ENCODE results near the gene PKHD1.

The PKHD1 gene

DNA sequence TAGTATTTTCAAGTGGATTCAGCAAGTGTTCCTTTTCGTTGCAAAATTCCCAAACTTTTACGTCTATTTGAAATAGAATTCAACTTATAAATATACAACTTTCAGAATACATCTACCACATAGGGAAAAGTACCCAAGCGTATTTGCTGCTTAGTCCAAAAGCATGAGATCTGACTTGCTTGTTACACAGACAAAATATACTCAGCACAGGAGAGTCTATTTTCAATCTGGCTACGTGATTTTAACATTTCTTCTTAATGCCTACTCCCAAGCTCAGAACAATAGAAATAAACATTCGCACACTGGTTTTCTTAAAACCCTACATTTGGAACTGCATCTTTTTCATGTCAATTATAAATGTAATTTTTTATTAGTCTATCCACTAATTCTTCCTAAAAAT is 672 bp downstream of the PKHD1 start:
- H3K4me3 ChIP-seq (ENCODE audit: low read depth, low read length), result no peak overlapping the region
- TF ChIP-seq, protein P1, sequence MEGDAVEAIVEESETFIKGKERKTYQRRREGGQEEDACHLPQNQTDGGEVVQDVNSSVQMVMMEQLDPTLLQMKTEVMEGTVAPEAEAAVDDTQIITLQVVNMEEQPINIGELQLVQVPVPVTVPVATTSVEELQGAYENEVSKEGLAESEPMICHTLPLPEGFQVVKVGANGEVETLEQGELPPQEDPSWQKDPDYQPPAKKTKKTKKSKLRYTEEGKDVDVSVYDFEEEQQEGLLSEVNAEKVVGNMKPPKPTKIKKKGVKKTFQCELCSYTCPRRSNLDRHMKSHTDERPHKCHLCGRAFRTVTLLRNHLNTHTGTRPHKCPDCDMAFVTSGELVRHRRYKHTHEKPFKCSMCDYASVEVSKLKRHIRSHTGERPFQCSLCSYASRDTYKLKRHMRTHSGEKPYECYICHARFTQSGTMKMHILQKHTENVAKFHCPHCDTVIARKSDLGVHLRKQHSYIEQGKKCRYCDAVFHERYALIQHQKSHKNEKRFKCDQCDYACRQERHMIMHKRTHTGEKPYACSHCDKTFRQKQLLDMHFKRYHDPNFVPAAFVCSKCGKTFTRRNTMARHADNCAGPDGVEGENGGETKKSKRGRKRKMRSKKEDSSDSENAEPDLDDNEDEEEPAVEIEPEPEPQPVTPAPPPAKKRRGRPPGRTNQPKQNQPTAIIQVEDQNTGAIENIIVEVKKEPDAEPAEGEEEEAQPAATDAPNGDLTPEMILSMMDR (IDR thresholded peaks at IDR 0.05; ENCODE audit: low read depth, low read length), result no peak
- TF ChIP-seq POLR2A (IDR thresholded peaks at IDR 0.05; ENCODE audit: extremely low read depth, insufficient read length) (no peak), MYC (IDR thresholded peaks at IDR 0.05; ENCODE audit: low read depth, low read length) (no peak)
- TF ChIP-seq, protein P2, sequence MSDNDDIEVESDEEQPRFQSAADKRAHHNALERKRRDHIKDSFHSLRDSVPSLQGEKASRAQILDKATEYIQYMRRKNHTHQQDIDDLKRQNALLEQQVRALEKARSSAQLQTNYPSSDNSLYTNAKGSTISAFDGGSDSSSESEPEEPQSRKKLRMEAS (IDR thresholded peaks at IDR 0.05; ENCODE audit: low read depth, low read length), result no peak
- DNase-seq (ENCODE audit: low read depth), result no peak

DNA sequence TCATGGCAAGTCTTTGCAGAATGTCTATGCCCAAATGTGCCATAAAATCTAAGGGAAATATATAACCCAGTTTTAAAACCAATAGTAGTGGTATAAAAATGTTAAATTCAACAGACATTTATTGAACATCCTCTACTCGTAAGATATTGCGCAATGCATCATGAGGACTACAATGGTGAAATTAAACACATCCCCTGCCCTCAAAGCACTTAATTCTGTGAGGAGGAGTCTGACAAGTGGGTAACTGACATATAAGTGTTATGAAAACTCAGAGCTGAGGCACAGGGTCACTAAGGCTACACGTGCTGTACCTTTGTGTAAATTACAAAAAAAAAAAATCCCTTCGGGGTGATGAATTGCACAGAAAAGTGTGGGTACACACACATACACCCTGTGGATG is 6.2 kb downstream of the PKHD1 start:
- no peak overlapping the region for H3K4me3 ChIP-seq (ENCODE audit: low read depth, low read length)
- TF ChIP-seq, protein P2 (IDR thresholded peaks at IDR 0.05; ENCODE audit: low read depth, low read length), result no peak
- TF ChIP-seq POLR2A (IDR thresholded peaks at IDR 0.05; ENCODE audit: extremely low read depth, insufficient read length) (no peak), MYC (IDR thresholded peaks at IDR 0.05; ENCODE audit: low read depth, low read length) (no peak)
- TF ChIP-seq, protein P1 (IDR thresholded peaks at IDR 0.05; ENCODE audit: low read depth, low read length), result no peak
- no peak for DNase-seq (ENCODE audit: low read depth)

DNA sequence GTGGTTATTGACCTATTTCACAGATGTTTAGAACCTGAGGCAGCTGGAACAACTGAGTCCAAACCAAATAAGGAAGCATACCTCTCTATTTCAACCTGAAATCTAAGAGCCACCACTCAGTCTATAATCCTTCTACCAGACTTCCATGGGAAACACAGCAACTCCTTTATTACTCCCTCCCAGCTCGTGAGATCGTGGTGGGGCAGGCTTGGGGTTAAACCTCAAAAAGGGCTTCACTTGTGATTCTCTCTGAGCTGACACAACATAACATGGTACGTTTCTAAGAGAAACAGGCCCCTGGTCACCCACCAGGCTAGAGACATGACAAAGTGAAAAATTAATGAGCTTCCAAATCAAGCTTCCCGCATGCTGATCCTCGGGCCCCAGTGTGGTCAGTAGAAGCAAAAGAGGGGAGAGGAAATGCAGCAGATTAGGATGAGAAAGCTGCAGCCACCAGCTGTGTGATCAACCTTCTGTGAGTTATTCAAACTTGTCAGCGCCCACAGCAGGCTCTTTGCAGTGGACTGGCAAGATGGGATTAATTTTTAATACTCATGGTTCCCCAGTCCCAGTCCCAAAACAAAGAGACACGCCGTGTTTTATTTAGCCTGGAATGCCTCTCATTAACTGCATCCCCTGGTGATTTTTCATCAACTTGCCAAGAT is 9.3 kb downstream of the PKHD1 start:
- no peak for TF ChIP-seq MYC (IDR thresholded peaks at IDR 0.05; ENCODE audit: low read depth, low read length)
- TF ChIP-seq, protein P2 (IDR thresholded peaks at IDR 0.05; ENCODE audit: low read depth, low read length), result no peak
- H3K4me3 ChIP-seq (ENCODE audit: low read depth, low read length), result no peak overlapping the region
- no peak for DNase-seq (ENCODE audit: low read depth)

DNA sequence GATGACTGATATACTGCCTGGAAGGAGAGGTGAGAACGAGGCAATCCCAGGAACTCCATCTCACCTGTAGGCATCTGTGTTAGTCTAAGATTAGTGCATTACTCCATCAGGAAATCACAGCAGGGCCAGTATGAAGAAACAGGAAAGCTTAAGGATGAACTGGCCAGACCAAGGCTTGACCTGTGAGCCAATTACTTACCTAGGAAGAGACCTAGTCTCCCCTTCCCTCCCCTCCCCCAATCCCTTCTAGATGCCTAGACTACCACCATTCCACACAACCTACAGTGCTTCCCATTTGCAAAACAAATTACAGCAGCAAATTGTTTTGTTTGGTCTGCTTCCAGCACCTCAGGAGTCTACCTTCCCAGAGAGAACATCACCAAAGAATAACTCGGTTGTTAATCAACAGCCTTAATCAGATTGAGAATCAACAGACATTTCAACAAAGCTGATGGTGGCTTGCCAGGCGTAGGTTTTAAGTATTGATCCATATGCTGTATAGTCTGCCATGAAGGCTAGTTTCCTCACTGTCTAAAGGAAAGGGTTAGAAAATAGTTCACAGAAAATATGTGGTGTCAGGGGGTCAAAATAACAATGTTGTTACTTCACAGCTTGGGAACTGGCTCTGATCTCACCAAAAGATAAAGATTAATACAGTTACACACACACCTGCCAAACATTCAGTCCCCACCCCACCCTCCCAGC is 10.1 kb downstream of the PKHD1 start:
- H3K4me3 ChIP-seq (ENCODE audit: low read depth, low read length), result no peak overlapping the region
- no peak for DNase-seq (ENCODE audit: low read depth)
- TF ChIP-seq, protein P1 (IDR thresholded peaks at IDR 0.05; ENCODE audit: low read depth, low read length), result no peak
- TF ChIP-seq POLR2A (IDR thresholded peaks at IDR 0.05; ENCODE audit: extremely low read depth, insufficient read length) (no peak), MYC (IDR thresholded peaks at IDR 0.05; ENCODE audit: low read depth, low read length) (no peak)
- TF ChIP-seq, protein P2 (IDR thresholded peaks at IDR 0.05; ENCODE audit: low read depth, low read length), result no peak

DNA sequence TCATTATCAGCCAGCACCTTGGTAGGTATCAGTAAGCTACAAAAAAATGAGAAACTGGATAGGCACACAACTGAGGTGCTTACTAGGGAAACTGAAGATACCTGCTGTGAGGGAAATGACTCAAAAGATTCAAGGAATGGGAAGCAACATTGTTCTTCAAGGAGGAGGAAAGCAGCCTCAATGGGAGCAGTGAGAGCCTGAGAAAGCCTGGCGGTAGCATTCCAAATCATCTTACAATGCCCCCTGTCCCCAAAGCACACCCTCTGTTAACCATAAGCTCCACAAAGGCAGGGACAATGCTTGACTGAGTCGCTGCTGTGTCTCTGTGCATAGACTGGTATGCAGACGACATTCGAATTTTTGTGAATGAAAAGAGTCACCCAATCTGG is 10.6 kb downstream of the PKHD1 start:
- H3K4me3 ChIP-seq (ENCODE audit: low read depth, low read length), result no peak overlapping the region
- TF ChIP-seq, protein P1 (IDR thresholded peaks at IDR 0.05; ENCODE audit: low read depth, low read length), result no peak
- TF ChIP-seq MYC (IDR thresholded peaks at IDR 0.05; ENCODE audit: low read depth, low read length) (no peak), POLR2A (IDR thresholded peaks at IDR 0.05; ENCODE audit: extremely low read depth, insufficient read length) (no peak)
- TF ChIP-seq, protein P2 (IDR thresholded peaks at IDR 0.05; ENCODE audit: low read depth, low read length), result no peak
- no peak for DNase-seq (ENCODE audit: low read depth)

DNA sequence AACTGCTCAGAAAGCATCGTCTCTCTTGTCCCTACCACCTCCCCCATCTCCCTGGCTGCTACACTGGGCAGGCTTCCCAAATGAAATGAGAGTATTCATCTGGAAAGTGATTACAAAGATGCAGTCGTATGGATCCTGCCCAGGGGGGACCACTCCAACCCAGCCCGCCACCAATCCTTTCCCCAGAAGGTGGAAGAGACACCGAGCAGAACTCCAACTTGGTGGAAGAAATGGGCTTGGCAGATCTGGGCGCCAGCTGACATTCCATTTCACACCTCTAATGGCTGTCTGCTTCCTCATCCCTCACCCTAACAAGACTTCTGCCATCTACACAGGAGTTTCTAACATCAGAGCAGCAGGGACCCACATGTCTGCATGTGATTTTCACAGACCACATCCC is 12.7 kb downstream of the PKHD1 start:
- DNase-seq (ENCODE audit: low read depth), result no peak
- TF ChIP-seq MYC (IDR thresholded peaks at IDR 0.05; ENCODE audit: low read depth, low read length) (no peak), POLR2A (IDR thresholded peaks at IDR 0.05; ENCODE audit: extremely low read depth, insufficient read length) (no peak)
- TF ChIP-seq, protein P1 (IDR thresholded peaks at IDR 0.05; ENCODE audit: low read depth, low read length), result no peak
- TF ChIP-seq, protein P2 (IDR thresholded peaks at IDR 0.05; ENCODE audit: low read depth, low read length), result no peak
- H3K4me3 ChIP-seq (ENCODE audit: low read depth, low read length), result no peak overlapping the region
